ENCODE results near the gene FMO3.

DNA sequence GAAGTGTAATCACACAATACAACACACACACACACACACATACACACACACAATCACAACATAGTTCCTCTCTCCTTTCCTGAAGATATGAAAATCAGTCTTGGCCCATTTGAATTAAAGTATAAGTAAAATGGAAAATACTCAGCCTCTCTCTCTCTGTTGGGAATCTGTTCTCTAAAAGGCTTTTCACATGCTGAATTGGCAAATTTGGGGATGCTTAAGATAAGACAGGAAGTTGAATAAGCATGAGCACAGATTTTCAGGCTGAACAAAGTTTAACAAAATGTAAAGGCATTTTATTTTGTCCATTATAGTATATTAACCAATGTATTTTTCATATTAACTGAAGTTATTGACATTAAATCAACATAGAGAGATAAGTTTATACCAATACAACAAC, 70.7 kb downstream of the FMO3 start:
- TF ChIP-seq, protein P1, sequence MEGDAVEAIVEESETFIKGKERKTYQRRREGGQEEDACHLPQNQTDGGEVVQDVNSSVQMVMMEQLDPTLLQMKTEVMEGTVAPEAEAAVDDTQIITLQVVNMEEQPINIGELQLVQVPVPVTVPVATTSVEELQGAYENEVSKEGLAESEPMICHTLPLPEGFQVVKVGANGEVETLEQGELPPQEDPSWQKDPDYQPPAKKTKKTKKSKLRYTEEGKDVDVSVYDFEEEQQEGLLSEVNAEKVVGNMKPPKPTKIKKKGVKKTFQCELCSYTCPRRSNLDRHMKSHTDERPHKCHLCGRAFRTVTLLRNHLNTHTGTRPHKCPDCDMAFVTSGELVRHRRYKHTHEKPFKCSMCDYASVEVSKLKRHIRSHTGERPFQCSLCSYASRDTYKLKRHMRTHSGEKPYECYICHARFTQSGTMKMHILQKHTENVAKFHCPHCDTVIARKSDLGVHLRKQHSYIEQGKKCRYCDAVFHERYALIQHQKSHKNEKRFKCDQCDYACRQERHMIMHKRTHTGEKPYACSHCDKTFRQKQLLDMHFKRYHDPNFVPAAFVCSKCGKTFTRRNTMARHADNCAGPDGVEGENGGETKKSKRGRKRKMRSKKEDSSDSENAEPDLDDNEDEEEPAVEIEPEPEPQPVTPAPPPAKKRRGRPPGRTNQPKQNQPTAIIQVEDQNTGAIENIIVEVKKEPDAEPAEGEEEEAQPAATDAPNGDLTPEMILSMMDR (conservative IDR thresholded peaks at IDR 0.05 in 1 of 2, IDR thresholded peaks at IDR 0.05 in 1 of 2; ENCODE audit: low read depth in 1 of 2, low read length in 2 of 2): no peak
- no peak for TF ChIP-seq EZH2 (IDR thresholded peaks at IDR 0.05; ENCODE audit: low read length, missing control alignments)
